Dendritic cell treated with granulocyte-macrophage colony-stimulating factor and Interleukin-4, amounts not matched to agents 40 ng/mL and 50 ng/mL, for 4 days (primary cell): Measurements from ENCODE around the gene RCOR1.
A peak's percentile ranks its signal among the peaks of the same experiment; 100 is the strongest.

Experiments used
- H3K27ac Mint-ChIP-seq: one replicate; pipeline ENCODE4 v1.8.0; 2022; ENCODE audit warnings: mild to moderate bottlenecking, mixed read lengths
- H3K27me3 Mint-ChIP-seq: one replicate; pipeline ENCODE4 v1.8.0; 2022; ENCODE audit warnings: mild to moderate bottlenecking, mixed read lengths
- H3K36me3 Mint-ChIP-seq: one replicate; pipeline ENCODE4 v1.8.0; 2022; ENCODE audit warnings: low read depth, mixed read lengths
- H3K4me1 Mint-ChIP-seq: one replicate; pipeline ENCODE4 v1.8.0; 2022; ENCODE audit warnings: low read depth, mixed read lengths
- H3K4me3 Mint-ChIP-seq: one replicate; pipeline ENCODE4 v1.8.0; 2022; ENCODE audit warnings: mild to moderate bottlenecking, moderate library complexity, mixed read lengths
- H3K9me3 Mint-ChIP-seq: one replicate; pipeline ENCODE4 v1.8.0; 2022; ENCODE audit warnings: mixed read lengths
- intact Hi-C: fragments of 100-400 bp; cut with micrococcal nuclease; formaldehyde crosslinking; loops from one replicate; pipeline ENCODE4 v1.15.0; 2022

The RCOR1 gene

GRCh38 chr14:102645746-102646440 is 53.4 kb downstream of the RCOR1 start:
- Mint-ChIP-seq H3K36me3 (peaks cover 6% of the 10 kb centered on the region), H3K4me3 (peak overlapping the region; percentile 11), H3K27me3 (no peaks in the 10 kb centered on the region), H3K4me1 (peaks cover 86% of the 10 kb centered on the region), H3K9me3 (no peaks in the 10 kb centered on the region), H3K27ac (peak overlapping the region; percentile 61)
- intact Hi-C loops = no loop called here

GRCh38 chr14:102646615-102647014 is 54.2 kb downstream of the RCOR1 start:
- Mint-ChIP-seq H3K4me3 (no peak overlapping the region), H3K27me3 (no peaks in the 10 kb centered on the region), H3K4me1 (peaks cover 86% of the 10 kb centered on the region), H3K27ac (peak overlapping the region; percentile 61), H3K36me3 (peaks cover 6% of the 10 kb centered on the region), H3K9me3 (no peaks in the 10 kb centered on the region)
- intact Hi-C loops = no loop called here

GRCh38 chr14:102652194-102652593 is 59.7 kb downstream of the RCOR1 start:
- peaks cover 65% of the 10 kb centered on the region for H3K4me1 Mint-ChIP-seq
- H3K4me3 Mint-ChIP-seq = peak overlapping the region; percentile 17
- intact Hi-C loops = no loop called here
- no peaks in the 10 kb centered on the region for H3K36me3 Mint-ChIP-seq
- peaks cover 9% of the 10 kb centered on the region for H3K9me3 Mint-ChIP-seq
- H3K27ac Mint-ChIP-seq = peak overlapping the region; percentile 80
- no peaks in the 10 kb centered on the region for H3K27me3 Mint-ChIP-seq

- peaks cover 65% of the 10 kb centered on the region for H3K4me1 Mint-ChIP-seq
- intact Hi-C loops = no loop called here
- no peaks in the 10 kb centered on the region for H3K27me3 Mint-ChIP-seq
- H3K9me3 Mint-ChIP-seq = peaks cover 9% of the 10 kb centered on the region
- H3K36me3 Mint-ChIP-seq = no peaks in the 10 kb centered on the region
- no peak overlapping the region for H3K4me3 Mint-ChIP-seq
- H3K27ac Mint-ChIP-seq = no peak overlapping the region
Observed at GRCh38 chr14:102654298-102654697, 61.8 kb downstream of the RCOR1 start.

- Mint-ChIP-seq H3K4me1 (peaks cover 64% of the 10 kb centered on the region), H3K27me3 (no peaks in the 10 kb centered on the region), H3K27ac (no peak overlapping the region), H3K9me3 (peaks cover 9% of the 10 kb centered on the region), H3K36me3 (no peaks in the 10 kb centered on the region), H3K4me3 (no peak overlapping the region)
- intact Hi-C loops = no loop called here
Observed at GRCh38 chr14:102655137-102655536, 62.7 kb downstream of the RCOR1 start.

- Mint-ChIP-seq H3K27ac (no peak overlapping the region), H3K9me3 (no peaks in the 10 kb centered on the region), H3K4me1 (peaks cover 40% of the 10 kb centered on the region), H3K27me3 (no peaks in the 10 kb centered on the region), H3K36me3 (no peaks in the 10 kb centered on the region), H3K4me3 (no peak overlapping the region)
- intact Hi-C loops = no loop called here
Observed at GRCh38 chr14:102659797-102660196, 67.3 kb downstream of the RCOR1 start.

- H3K4me1 Mint-ChIP-seq = peaks cover 51% of the 10 kb centered on the region
- H3K27ac Mint-ChIP-seq = no peak overlapping the region
- H3K36me3 Mint-ChIP-seq = no peaks in the 10 kb centered on the region
- H3K9me3 Mint-ChIP-seq = no peaks in the 10 kb centered on the region
- intact Hi-C loops = no loop called here
- no peaks in the 10 kb centered on the region for H3K27me3 Mint-ChIP-seq
- no peak overlapping the region for H3K4me3 Mint-ChIP-seq
Observed at GRCh38 chr14:102661614-102662013, 69.2 kb downstream of the RCOR1 start.

- intact Hi-C loops = no loop called here
- H3K36me3 Mint-ChIP-seq = no peaks in the 10 kb centered on the region
- no peak overlapping the region for H3K4me3 Mint-ChIP-seq
- H3K9me3 Mint-ChIP-seq = no peaks in the 10 kb centered on the region
- H3K27me3 Mint-ChIP-seq = no peaks in the 10 kb centered on the region
- peaks cover 62% of the 10 kb centered on the region for H3K4me1 Mint-ChIP-seq
- peak overlapping the region; percentile 75 for H3K27ac Mint-ChIP-seq
Observed at GRCh38 chr14:102662636-102663430, 70.4 kb downstream of the RCOR1 start.

GRCh38 chr14:102663440-102663839 is 71.0 kb downstream of the RCOR1 start:
- H3K27ac Mint-ChIP-seq = peak overlapping the region; percentile 75

GRCh38 chr14:102665621-102666020 is 73.2 kb downstream of the RCOR1 start:
- intact Hi-C loops = no loop called here
- Mint-ChIP-seq H3K4me1 (peaks cover 50% of the 10 kb centered on the region), H3K9me3 (no peaks in the 10 kb centered on the region), H3K4me3 (no peak overlapping the region), H3K36me3 (no peaks in the 10 kb centered on the region), H3K27me3 (no peaks in the 10 kb centered on the region), H3K27ac (no peak overlapping the region)

More at GRCh38 chr14:102663440-102663839, 71.0 kb downstream of the RCOR1 start:
- Mint-ChIP-seq H3K4me3 (no peak overlapping the region), H3K36me3 (no peaks in the 10 kb centered on the region), H3K27me3 (no peaks in the 10 kb centered on the region), H3K4me1 (peaks cover 61% of the 10 kb centered on the region), H3K9me3 (no peaks in the 10 kb centered on the region)
- intact Hi-C loops = no loop called here

- no peak overlapping the region for H3K4me3 Mint-ChIP-seq
- intact Hi-C loops = no loop called here
- H3K36me3 Mint-ChIP-seq = no peaks in the 10 kb centered on the region
- H3K27me3 Mint-ChIP-seq = no peaks in the 10 kb centered on the region
- H3K9me3 Mint-ChIP-seq = no peaks in the 10 kb centered on the region
- H3K4me1 Mint-ChIP-seq = peaks cover 57% of the 10 kb centered on the region
- no peak overlapping the region for H3K27ac Mint-ChIP-seq
Observed at GRCh38 chr14:102666635-102667034, 74.2 kb downstream of the RCOR1 start.

- Mint-ChIP-seq H3K36me3 (no peaks in the 10 kb centered on the region), H3K27me3 (no peaks in the 10 kb centered on the region), H3K27ac (no peak overlapping the region), H3K4me1 (peaks cover 51% of the 10 kb centered on the region), H3K9me3 (no peaks in the 10 kb centered on the region), H3K4me3 (no peak overlapping the region)
- intact Hi-C loops = no loop called here
Observed at GRCh38 chr14:102667703-102668102, 75.3 kb downstream of the RCOR1 start.

GRCh38 chr14:102668291-102668873 is 75.9 kb downstream of the RCOR1 start:
- no peak overlapping the region for H3K27ac Mint-ChIP-seq
- no peak overlapping the region for H3K4me3 Mint-ChIP-seq
- H3K27me3 Mint-ChIP-seq = no peaks in the 10 kb centered on the region
- H3K9me3 Mint-ChIP-seq = no peaks in the 10 kb centered on the region
- peaks cover 4% of the 10 kb centered on the region for H3K36me3 Mint-ChIP-seq
- H3K4me1 Mint-ChIP-seq = peaks cover 45% of the 10 kb centered on the region
- intact Hi-C loops = no loop called here

- H3K27me3 Mint-ChIP-seq = no peaks in the 10 kb centered on the region
- no peaks in the 10 kb centered on the region for H3K9me3 Mint-ChIP-seq
- H3K4me3 Mint-ChIP-seq = no peak overlapping the region
- H3K27ac Mint-ChIP-seq = no peak overlapping the region
- peaks cover 28% of the 10 kb centered on the region for H3K4me1 Mint-ChIP-seq
- intact Hi-C loops = no loop called here
- H3K36me3 Mint-ChIP-seq = peaks cover 11% of the 10 kb centered on the region
Observed at GRCh38 chr14:102671410-102671809, 79.0 kb downstream of the RCOR1 start.
